ENCODE measurements around the gene NDUFA3. TPM values are rescaled to one million over a fixed set of nuclear protein-coding genes. Genes with fewer than 3 reads are reported as not detected.
A peak's percentile ranks its signal among the peaks of the same experiment; 100 is the strongest.

NDUFA3 gene
- total RNA-seq, 1 experiment from 2014 or later: 67.5 TPM

GRCh38 chr19:54107876-54108490 is 5.3 kb downstream of the NDUFA3 start:
- DNase-seq (ENCODE audit: low read depth): no peak

- no peak for DNase-seq (ENCODE audit: low read depth)
Observed at GRCh38 chr19:54108496-54108895, 5.8 kb downstream of the NDUFA3 start.

- no peak for DNase-seq (ENCODE audit: low read depth)
Observed at GRCh38 chr19:54109651-54110050, 7.0 kb downstream of the NDUFA3 start.

- DNase-seq (ENCODE audit: low read depth): no peak
Observed at GRCh38 chr19:54114340-54115108, 11.9 kb downstream of the NDUFA3 start.

GRCh38 chr19:54115109-54116063 is 12.7 kb downstream of the NDUFA3 start, which contains the start of the genes PRPF31 and TFPT:
PRPF31 (plus strand) TSS chr19:54115754; CDS start chr19:54118279, 2,525 bp downstream.
TFPT (minus strand) TSS chr19:54115657; CDS start chr19:54115269, 388 bp downstream.
- peak; percentile 93 for DNase-seq (ENCODE audit: low read depth)

GRCh38 chr19:54121259-54121658 is 18.6 kb downstream of the NDUFA3 start:
- DNase-seq (ENCODE audit: low read depth): no peak

GRCh38 chr19:54123682-54124081 is 21.0 kb downstream of the NDUFA3 start:
- DNase-seq (ENCODE audit: low read depth): no peak

GRCh38 chr19:54124393-54124792 is 21.7 kb downstream of the NDUFA3 start:
- DNase-seq (ENCODE audit: low read depth): no peak

GRCh38 chr19:54125713-54126112 is 23.1 kb downstream of the NDUFA3 start:
- DNase-seq (ENCODE audit: low read depth): no peak

- DNase-seq (ENCODE audit: low read depth): no peak
Observed at GRCh38 chr19:54127688-54128440, 25.2 kb downstream of the NDUFA3 start.

- no peak for DNase-seq (ENCODE audit: low read depth)
Observed at GRCh38 chr19:54128441-54128725, 25.7 kb downstream of the NDUFA3 start.

- no peak for DNase-seq (ENCODE audit: low read depth)
Observed at GRCh38 chr19:54128796-54129616, 26.4 kb downstream of the NDUFA3 start.

GRCh38 chr19:54129617-54129996 is 27.0 kb downstream of the NDUFA3 start:
- DNase-seq (ENCODE audit: low read depth): no peak

- peak; percentile 57 for DNase-seq (ENCODE audit: low read depth)
Observed at GRCh38 chr19:54133312-54133956, 30.8 kb downstream of the NDUFA3 start.

GRCh38 chr19:54133957-54134590 is 31.4 kb downstream of the NDUFA3 start:
- DNase-seq (ENCODE audit: low read depth): no peak

GRCh38 chr19:54136086-54136863 is 33.6 kb downstream of the NDUFA3 start:
- no peak for DNase-seq (ENCODE audit: low read depth)

GRCh38 chr19:54136864-54137698 is 34.4 kb downstream of the NDUFA3 start:
- DNase-seq (ENCODE audit: low read depth): peak; percentile 100

Measured in HT1080 (cell line).